AG04450 (cell line): ENCODE data around the gene CSTPP1. TPM values are rescaled to one million over a fixed set of nuclear protein-coding genes. Genes with fewer than 3 reads are reported as not detected.

Experiments used
- CTCF ChIA-PET: fragments of 300-600, 350-600 bp; formaldehyde crosslinking; extraction: SDS; loops from one replicate; lab custom pipeline; 2022; ENCODE audit warnings: antibody characterized with exemption, inconsistent platforms; lab: Charles Lee
- POLR2A ChIA-PET: fragments of 350-600 bp; formaldehyde crosslinking; extraction: SDS; loops from one replicate; lab custom pipeline; 2021; ENCODE audit warnings: antibody characterized with exemption, inconsistent platforms; lab: Yijun Ruan, JAX
- DNase-seq: peaks from one replicate; pipeline ENCODE4 v3.0.0-alpha.2; 2011; ENCODE audit warnings: low read depth, low spot score
- H3K27ac ChIP-seq: one replicate; pipeline ENCODE4 v1.5.1; 2012; ENCODE audit warnings: low read depth, low read length, control low read depth
- H3K27me3 ChIP-seq: one replicate; pipeline ENCODE4 v1.6.0; 2012; ENCODE audit warnings: low read length; ENCODE audit not compliant: control insufficient read depth, insufficient read depth
- H3K4me3 ChIP-seq: 2 replicates; pipeline ENCODE4 v1.5.1; 2011; ENCODE audit warnings: mild to moderate bottlenecking, low read depth, low read length, control low read depth
- H3K9me3 ChIP-seq: 2 replicates; pipeline ENCODE4 v1.5.1; 2012; ENCODE audit warnings: low read length; ENCODE audit not compliant: control insufficient read depth, insufficient read depth
- polyA plus RNA-seq: library from polyadenylated mRNA; depleted of rRNA; stranded (reverse); fragments of >200 nt; gene quantifications from 2 replicates; pipeline ENCODE4 v1.2.3, GENCODE V29; 2011
- TF ChIP-seq, protein P1 (sequence below): IDR thresholded peaks from 2 replicates; pipeline ENCODE4 v1.5.1; 2011; ENCODE audit warnings: low read depth, low read length, control low read depth, inconsistent platforms

Gene CSTPP1
- polyA plus RNA-seq, 1 experiment: 30.2 TPM

DNA sequence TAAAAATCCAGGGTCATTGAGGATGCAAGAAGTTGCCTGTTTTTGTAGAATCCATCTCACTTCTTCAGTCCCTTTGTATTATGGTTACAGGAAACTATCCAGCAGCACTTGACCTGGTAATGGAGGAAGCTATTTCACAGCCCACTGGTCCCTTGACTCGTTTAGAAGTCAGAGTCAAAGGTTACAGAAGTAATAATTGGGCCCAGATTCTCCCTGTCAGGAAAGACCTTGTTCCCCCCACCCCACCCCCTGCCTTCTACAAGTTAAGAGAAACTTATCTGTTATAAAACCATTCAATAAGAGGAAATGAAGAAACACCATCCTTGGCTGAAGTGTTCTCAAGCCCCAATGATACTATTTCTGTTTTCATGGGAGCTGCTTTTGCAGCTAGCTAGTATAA is 65.8 kb downstream of the CSTPP1 start:
- Histone ChIP-seq H3K4me3 (no peak overlapping the region), H3K9me3 (no peaks in the 10 kb centered on the region), H3K27ac (no peak overlapping the region), H3K27me3 (no peaks in the 10 kb centered on the region)
- ChIA-PET CTCF (no interaction called here), POLR2A (interaction anchor here (0.6 kb wide), 1 partner anchor 212 kb away, joined by 3 read pairs; no protein-coding TSS in a partner anchor)
- DNase-seq: no peak
- TF ChIP-seq, protein P1, sequence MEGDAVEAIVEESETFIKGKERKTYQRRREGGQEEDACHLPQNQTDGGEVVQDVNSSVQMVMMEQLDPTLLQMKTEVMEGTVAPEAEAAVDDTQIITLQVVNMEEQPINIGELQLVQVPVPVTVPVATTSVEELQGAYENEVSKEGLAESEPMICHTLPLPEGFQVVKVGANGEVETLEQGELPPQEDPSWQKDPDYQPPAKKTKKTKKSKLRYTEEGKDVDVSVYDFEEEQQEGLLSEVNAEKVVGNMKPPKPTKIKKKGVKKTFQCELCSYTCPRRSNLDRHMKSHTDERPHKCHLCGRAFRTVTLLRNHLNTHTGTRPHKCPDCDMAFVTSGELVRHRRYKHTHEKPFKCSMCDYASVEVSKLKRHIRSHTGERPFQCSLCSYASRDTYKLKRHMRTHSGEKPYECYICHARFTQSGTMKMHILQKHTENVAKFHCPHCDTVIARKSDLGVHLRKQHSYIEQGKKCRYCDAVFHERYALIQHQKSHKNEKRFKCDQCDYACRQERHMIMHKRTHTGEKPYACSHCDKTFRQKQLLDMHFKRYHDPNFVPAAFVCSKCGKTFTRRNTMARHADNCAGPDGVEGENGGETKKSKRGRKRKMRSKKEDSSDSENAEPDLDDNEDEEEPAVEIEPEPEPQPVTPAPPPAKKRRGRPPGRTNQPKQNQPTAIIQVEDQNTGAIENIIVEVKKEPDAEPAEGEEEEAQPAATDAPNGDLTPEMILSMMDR: no peak

DNA sequence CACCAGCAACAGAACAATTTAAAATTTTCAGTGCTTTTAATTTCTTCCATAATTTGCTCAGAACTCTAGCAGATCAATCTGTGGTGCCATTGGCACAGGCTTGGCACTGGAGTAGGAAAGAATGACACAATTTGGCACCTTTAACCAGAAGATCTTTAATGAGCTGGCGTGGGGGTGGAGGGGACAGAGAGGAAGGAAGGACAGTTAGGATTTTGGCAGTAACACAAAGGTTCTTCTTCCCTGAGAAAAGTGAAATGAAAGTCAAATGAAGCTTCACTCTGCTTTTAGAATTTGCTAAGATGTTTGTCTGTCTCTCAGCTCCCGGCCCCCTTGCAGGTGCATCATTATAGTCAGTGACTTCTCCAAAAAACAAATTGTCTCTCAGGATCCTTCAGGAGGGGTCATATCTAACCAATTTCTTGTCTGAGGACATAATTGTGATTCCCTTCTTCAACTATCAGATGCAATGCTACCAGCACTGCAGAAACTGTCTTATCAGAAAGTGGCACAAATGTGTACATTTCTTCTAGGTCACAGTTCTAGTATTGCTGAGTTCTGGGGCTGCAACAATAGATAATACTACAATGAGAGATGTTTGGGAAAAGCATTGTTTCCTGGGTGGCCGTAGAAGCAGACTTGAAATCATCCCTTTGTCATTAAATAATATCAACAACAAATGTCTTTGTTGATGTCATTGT is 66.8 kb downstream of the CSTPP1 start:
- ChIA-PET POLR2A (interaction anchor here (0.6 to 0.7 kb wide), 2 partner anchors 211 to 357 kb away, joined by 3 read pairs; no protein-coding TSS in a partner anchor), CTCF (interaction anchor here (0.6 to 0.8 kb wide), 2 partner anchors 19 to 150 kb away, joined by 3 to 4 read pairs; no protein-coding TSS in a partner anchor)
- Histone ChIP-seq H3K9me3 (no peaks in the 10 kb centered on the region), H3K27me3 (no peaks in the 10 kb centered on the region), H3K4me3 (no peak overlapping the region), H3K27ac (no peak overlapping the region)
- DNase-seq: no peak
- TF ChIP-seq, protein P1: no peak

DNA sequence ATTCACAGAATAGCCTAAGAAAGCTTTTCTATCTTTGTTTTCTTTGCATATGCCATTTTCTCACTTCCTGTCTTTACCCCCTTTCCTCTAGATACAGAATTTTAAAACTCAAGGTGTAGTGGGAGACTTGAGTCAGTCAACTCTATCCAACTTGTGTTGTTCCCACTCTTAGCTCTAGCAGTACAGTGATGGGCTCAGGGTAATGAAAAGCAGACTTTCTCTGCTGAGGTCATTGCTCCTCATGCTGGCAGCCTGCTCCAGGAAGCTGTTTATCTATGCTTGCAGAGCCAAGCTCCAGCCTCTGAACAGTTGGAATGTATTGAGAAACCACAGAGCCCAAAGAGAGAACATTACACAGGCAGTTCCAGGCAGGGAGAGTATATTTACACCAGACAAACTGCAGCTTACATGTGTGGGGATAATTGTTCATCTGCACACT is 68.1 kb downstream of the CSTPP1 start:
- no peaks in the 10 kb centered on the region for H3K27me3 ChIP-seq
- DNase-seq: peak; percentile 94
- TF ChIP-seq, protein P1: no peak
- ChIA-PET CTCF (interaction anchor here (0.5 to 1.0 kb wide), 2 partner anchors 40 to 148 kb away, joined by 3 read pairs; no protein-coding TSS in a partner anchor), POLR2A (interaction anchor here (0.7 to 1.0 kb wide), 3 partner anchors 56 to 102 kb away, joined by 3 to 4 read pairs (median 3); no protein-coding TSS in a partner anchor)
- no peaks in the 10 kb centered on the region for H3K9me3 ChIP-seq
- peak overlapping the region; percentile 48 for H3K27ac ChIP-seq
- H3K4me3 ChIP-seq: no peak overlapping the region

DNA sequence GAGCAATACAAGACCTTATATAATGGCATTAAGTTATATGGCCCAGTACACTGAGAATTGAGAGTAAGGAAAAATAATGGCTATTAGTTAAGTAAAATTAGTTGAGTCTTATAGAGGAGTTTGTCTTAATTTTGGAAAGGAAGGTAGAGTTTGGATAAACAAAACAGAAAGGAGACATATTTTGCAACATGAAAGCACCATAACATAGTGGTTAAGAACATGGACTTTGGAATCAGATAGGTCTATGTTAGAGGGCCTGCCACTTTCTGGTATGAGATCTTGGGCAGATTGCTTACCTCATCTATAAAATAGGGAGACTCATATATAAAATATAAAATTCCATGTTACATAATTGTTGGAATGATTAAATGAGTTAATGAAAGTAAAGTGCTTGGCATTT is 68.9 kb downstream of the CSTPP1 start:
- Histone ChIP-seq H3K27ac (no peak overlapping the region), H3K9me3 (no peaks in the 10 kb centered on the region), H3K4me3 (no peak overlapping the region), H3K27me3 (no peaks in the 10 kb centered on the region)
- ChIA-PET POLR2A (interaction anchor here (0.8 kb wide), 1 partner anchor 86 kb away, joined by 4 read pairs; no protein-coding TSS in a partner anchor), CTCF (interaction anchor here (1.0 kb wide), 1 partner anchor 148 kb away, joined by 3 read pairs; no protein-coding TSS in a partner anchor)
- no peak for DNase-seq
- TF ChIP-seq, protein P1: no peak

DNA sequence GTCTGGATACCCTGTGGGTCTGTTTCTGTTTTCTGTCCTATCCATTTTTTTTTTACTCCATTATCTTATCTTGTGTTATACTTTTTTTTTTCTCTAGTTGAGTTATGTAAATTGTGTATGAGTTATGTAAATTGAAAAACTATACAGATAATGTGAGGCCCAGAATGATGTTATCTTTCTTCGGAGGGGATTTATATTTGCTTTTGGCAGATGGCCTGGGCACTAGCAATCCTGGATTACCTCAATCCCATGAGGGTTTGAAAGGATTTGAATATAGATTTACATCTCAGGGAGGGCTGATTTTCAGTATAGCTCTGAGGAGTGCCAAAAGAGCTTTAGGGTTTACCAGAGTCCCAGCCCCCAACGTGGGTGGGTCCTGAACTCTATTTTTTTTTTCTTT is 71.0 kb downstream of the CSTPP1 start:
- CTCF ChIA-PET: no interaction called here
- no peak overlapping the region for H3K27ac ChIP-seq

More for the DNA sequence above, 71.0 kb downstream of the CSTPP1 start:
- TF ChIP-seq, protein P1: no peak
- Histone ChIP-seq H3K27me3 (no peaks in the 10 kb centered on the region), H3K4me3 (no peak overlapping the region), H3K9me3 (no peaks in the 10 kb centered on the region)
- POLR2A ChIA-PET: no interaction called here
- DNase-seq: no peak
